Right lobe of liver (tissue), 4 donors: Measurements from ENCODE around the gene XRN2.

ENCODE experiments used
- POLR2A ChIP-seq: fragments of 450-650 bp; IDR thresholded peaks from one replicate; pipeline ENCODE4 v1.6.1; 2017; ENCODE audit warnings: antibody characterized with exemption, mild to moderate bottlenecking
- TF ChIP-seq, protein P1 (sequence below), 4 donors: fragments of 200-600 bp in 3 of 4; fragments of 450-650 bp in 1 of 4; IDR thresholded peaks; one replicate each; pipeline versions ENCODE4 v1.5.1 to v1.8.0; 2016 to 2022; ENCODE audit warnings: antibody characterized with exemption in 4 of 4, mild to moderate bottlenecking in 2 of 4
- donor health status: DM: no; HTN: no; CAD: no.
- donor health status: DM: no; HTN: no; CAD: no.
- donor health status: DM: no; HTN: yes; CAD: no.

GRCh38 chr20:21390768-21391167, 87.6 kb downstream of the XRN2 start:
- TF ChIP-seq, protein P1, sequence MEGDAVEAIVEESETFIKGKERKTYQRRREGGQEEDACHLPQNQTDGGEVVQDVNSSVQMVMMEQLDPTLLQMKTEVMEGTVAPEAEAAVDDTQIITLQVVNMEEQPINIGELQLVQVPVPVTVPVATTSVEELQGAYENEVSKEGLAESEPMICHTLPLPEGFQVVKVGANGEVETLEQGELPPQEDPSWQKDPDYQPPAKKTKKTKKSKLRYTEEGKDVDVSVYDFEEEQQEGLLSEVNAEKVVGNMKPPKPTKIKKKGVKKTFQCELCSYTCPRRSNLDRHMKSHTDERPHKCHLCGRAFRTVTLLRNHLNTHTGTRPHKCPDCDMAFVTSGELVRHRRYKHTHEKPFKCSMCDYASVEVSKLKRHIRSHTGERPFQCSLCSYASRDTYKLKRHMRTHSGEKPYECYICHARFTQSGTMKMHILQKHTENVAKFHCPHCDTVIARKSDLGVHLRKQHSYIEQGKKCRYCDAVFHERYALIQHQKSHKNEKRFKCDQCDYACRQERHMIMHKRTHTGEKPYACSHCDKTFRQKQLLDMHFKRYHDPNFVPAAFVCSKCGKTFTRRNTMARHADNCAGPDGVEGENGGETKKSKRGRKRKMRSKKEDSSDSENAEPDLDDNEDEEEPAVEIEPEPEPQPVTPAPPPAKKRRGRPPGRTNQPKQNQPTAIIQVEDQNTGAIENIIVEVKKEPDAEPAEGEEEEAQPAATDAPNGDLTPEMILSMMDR (IDR thresholded peaks at IDR 0.05) = no peak
- TF ChIP-seq POLR2A = no peak
